HepG2 (cell line): ENCODE results near the gene PHACTR1. TPM values are rescaled to one million over a fixed set of nuclear protein-coding genes. Genes with fewer than 3 reads are reported as not detected.

Experiments
- ATAC-seq: fragments of 200-7000 bp; cut with Tn5 transposase; 3 replicates; pipeline ENCODE4 v1.9.1; 2020; ENCODE audit warnings: mild to moderate bottlenecking, moderate library complexity
- BruUV-seq: library from RNA; stranded (reverse); fragments of 400-500 nt; replicated peaks from 2 replicates; lab custom pipeline; 2021; lab: Mats Ljungman, UMichigan
- CTCF ChIA-PET: fragments of 300-600 bp; formaldehyde crosslinking; extraction: SDS; loops from one replicate; lab custom pipeline; 2021; ENCODE audit warnings: low total read pairs, inconsistent platforms, low intra/inter-chr PET ratio; lab: Yijun Ruan, JAX
- POLR2A ChIA-PET: fragments of 350-600 bp; sonication (Branson Sonifier 250); formaldehyde crosslinking; loops from one replicate; lab custom pipeline; 2020; ENCODE audit warnings: antibody characterized with exemption, inconsistent platforms; lab: Yijun Ruan, JAX
- DNase-seq: peaks from one replicate; pipeline ENCODE4 v3.0.0-alpha.2; 2015; ENCODE audit warnings: low spot score
- FAIRE-seq: peaks from 3 replicates; lab custom pipeline; 2011; peaks lifted over from hg19 to GRCh38; lab: Jason Lieb, UNC
- H2AFZ ChIP-seq: one replicate; pipeline ENCODE4 v1.6.1; 2011; ENCODE audit warnings: low read length, inconsistent platforms
- H3K27ac ChIP-seq: fragments of 300-600 bp; 3 replicates; pipeline ENCODE4 v1.8.0; 2011; ENCODE audit warnings: mixed run types, mild to moderate bottlenecking, mixed read lengths, low read length, inconsistent platforms; ENCODE audit not compliant: insufficient read depth; ENCODE audit errors: extremely low read length
- H3K27me3 ChIP-seq, 2 experiments: fragments of 200-600 bp in 1 of 2; 2 replicates in 1 of 2; 3 replicates in 1 of 2; pipeline versions ENCODE4 v1.6.0 to v1.8.0; 2011; ENCODE audit warnings: low read length in 2 of 2, mild to moderate bottlenecking in 2 of 2, moderate library complexity in 2 of 2, inconsistent platforms in 1 of 2; ENCODE audit not compliant: insufficient read depth in 2 of 2, control insufficient read depth in 1 of 2
- H3K36me3 ChIP-seq, 2 experiments: fragments of 200-600 bp in 1 of 2; replicated peaks in 1 of 2; 2 replicates in 1 of 2; 3 replicates in 1 of 2; pipeline versions ENCODE4 v1.5.1 to v1.8.0; 2011; ENCODE audit warnings: low read length in 2 of 2, inconsistent platforms in 1 of 2; ENCODE audit not compliant: insufficient read depth in 2 of 2, control insufficient read depth in 1 of 2
- H3K4me1 ChIP-seq: 2 replicates; pipeline ENCODE4 v1.5.1; 2012; ENCODE audit warnings: low read length, inconsistent platforms; ENCODE audit not compliant: insufficient read depth
- H3K4me2 ChIP-seq: 2 replicates; pipeline ENCODE4 v1.6.0; 2011; ENCODE audit warnings: low read depth, low read length, inconsistent platforms
- H3K4me3 ChIP-seq, 3 experiments: fragments of 200-600 bp in 1 of 3; sonication (generic), shearing (Covaris generic) in 1 of 3; replicated peaks in 1 of 3; 2 replicates each; pipeline ENCODE4 v1.5.1; 2011 to 2016; ENCODE audit warnings: low read length in 3 of 3, inconsistent platforms in 2 of 3, low read depth in 2 of 3, mild to moderate bottlenecking in 2 of 3, control low read depth in 1 of 3, mixed read lengths in 1 of 3; ENCODE audit not compliant: insufficient read depth in 1 of 3
- H3K79me2 ChIP-seq: one replicate; pipeline ENCODE4 v1.6.1; 2011; ENCODE audit warnings: low read length, inconsistent platforms; ENCODE audit not compliant: insufficient read depth
- H3K9ac ChIP-seq: 2 replicates; pipeline ENCODE4 v1.6.0; 2011; ENCODE audit warnings: mild to moderate bottlenecking, low read depth, low read length, inconsistent platforms; ENCODE audit not compliant: insufficient read depth
- H3K9me3 ChIP-seq: 2 replicates; pipeline ENCODE4 v1.5.1; 2012; ENCODE audit warnings: mild to moderate bottlenecking, low read length
- H4K20me1 ChIP-seq: 2 replicates; pipeline ENCODE4 v1.6.0; 2011; ENCODE audit warnings: inconsistent platforms, mild to moderate bottlenecking, low read length, moderate library complexity; ENCODE audit not compliant: insufficient read depth
- JUND ChIP-seq: sonication (generic); formaldehyde crosslinking; IDR thresholded peaks from 2 replicates; pipeline ENCODE4 v1.8.0; 2022; ENCODE audit warnings: mild to moderate bottlenecking, missing genetic modification reagents
- NKX3-1 ChIP-seq: sonication (generic); formaldehyde crosslinking; IDR thresholded peaks from 2 replicates; pipeline ENCODE4 v1.5.0; 2020; ENCODE audit warnings: missing genetic modification reagents
- NR2C2 ChIP-seq: sonication (generic); formaldehyde crosslinking; IDR thresholded peaks from 2 replicates; pipeline ENCODE4 v1.4.0; 2020; ENCODE audit warnings: missing genetic modification reagents, mild to moderate bottlenecking, moderate library complexity, borderline replicate concordance
- SMAD9 ChIP-seq: sonication (generic); formaldehyde crosslinking; IDR thresholded peaks from 2 replicates; pipeline ENCODE4 v1.5.1; 2020; ENCODE audit warnings: mild to moderate bottlenecking, missing genetic modification reagents
- WIZ ChIP-seq: sonication (generic); formaldehyde crosslinking; IDR thresholded peaks from 2 replicates; pipeline ENCODE4 v1.5.1; 2020; ENCODE audit warnings: mild to moderate bottlenecking, missing genetic modification reagents
- ZBTB21 ChIP-seq: sonication (generic); formaldehyde crosslinking; IDR thresholded peaks from 2 replicates; pipeline ENCODE4 v1.4.0; 2020; ENCODE audit warnings: missing genetic modification reagents
- ZFY ChIP-seq: sonication (generic); formaldehyde crosslinking; IDR thresholded peaks from 2 replicates; pipeline ENCODE4 v1.4.0; 2020; ENCODE audit warnings: missing genetic modification reagents
- ZNF775 ChIP-seq: sonication (generic); formaldehyde crosslinking; IDR thresholded peaks from 2 replicates; pipeline ENCODE4 v1.4.0; 2020; ENCODE audit warnings: missing genetic modification reagents, mild to moderate bottlenecking, moderate library complexity, borderline replicate concordance
- ZNF788 ChIP-seq: sonication (generic); formaldehyde crosslinking; IDR thresholded peaks from 2 replicates; pipeline ENCODE4 v1.5.0; 2020; ENCODE audit warnings: mild to moderate bottlenecking, missing genetic modification reagents, borderline replicate concordance
- WGBS: methylation state at CpG from one replicate; pipeline ENCODE4 v1.1.6; 2017; ENCODE audit warnings: low lambda C conversion rate; 5-methylcytosine and 5-hydroxymethylcytosine counted together
- in situ Hi-C: cut with HindIII; loops from 2 replicates; pipeline ENCODE4 v1.10.0; 2017; ENCODE audit warnings: low pct_unique_long_range_greater_than_20kb; ENCODE audit not compliant: extremely low pct_ligation_motif_present
- intact Hi-C: fragments of 100-400 bp; cut with micrococcal nuclease; formaldehyde crosslinking; loops from one replicate; pipeline ENCODE4 v1.10.0; 2022; ENCODE audit not compliant: unreplicated experiment
- polyA plus RNA-seq, 8 experiments: library from polyadenylated mRNA; depleted of rRNA in 3 of 8; stranded (reverse) in 7 of 8; unstranded in 1 of 8; fragments of >200 nt; fragmentation: Illumina TruSeq in 4 of 8; extraction: Trizol in 4 of 8; gene quantifications; 2 replicates each; pipeline versions ENCODE4 v1.2.1 to v1.2.3, GENCODE V29; 2011 to 2016; ENCODE audit warnings: low read depth in 4 of 8, missing spikeins in 1 of 8, mixed read lengths in 1 of 8; ENCODE audit not compliant: insufficient read depth in 1 of 8
- total RNA-seq, 5 experiments: library from RNA; depleted of rRNA; stranded (reverse); fragments of >200 nt; fragmentation: Illumina TruSeq; extraction: Trizol; gene quantifications; 2 replicates each; pipeline ENCODE4 v1.2.3, GENCODE V29; 2016; ENCODE audit warnings: low read depth in 1 of 5
- TF ChIP-seq, protein P1 (sequence below): sonication (generic); formaldehyde crosslinking; IDR thresholded peaks from 2 replicates; pipeline ENCODE4 v1.9.0; 2021; ENCODE audit warnings: mild to moderate bottlenecking, missing genetic modification reagents
- TF ChIP-seq, protein P2 (sequence below): IDR thresholded peaks from 2 replicates; pipeline ENCODE4 v1.6.1; 2016; ENCODE audit warnings: missing genetic modification reagents, missing compliant biosample characterization
- TF ChIP-seq, protein P3 (sequence below): sonication (generic); formaldehyde crosslinking; IDR thresholded peaks from 2 replicates; pipeline ENCODE4 v1.4.0; 2020; ENCODE audit warnings: low read depth, mild to moderate bottlenecking, missing genetic modification reagents
- TF ChIP-seq, protein P4 (sequence below): sonication (generic); formaldehyde crosslinking; IDR thresholded peaks from 2 replicates; pipeline ENCODE4 v1.4.0; 2020; ENCODE audit warnings: missing genetic modification reagents, mild to moderate bottlenecking, borderline replicate concordance

The PHACTR1 gene
- total and polyA plus RNA-seq, 2 of the 13 experiments (the other 11 are each of a cell fraction or from before 2014, with no cell fraction given): 0.09 TPM; not detected in 1

DNA sequence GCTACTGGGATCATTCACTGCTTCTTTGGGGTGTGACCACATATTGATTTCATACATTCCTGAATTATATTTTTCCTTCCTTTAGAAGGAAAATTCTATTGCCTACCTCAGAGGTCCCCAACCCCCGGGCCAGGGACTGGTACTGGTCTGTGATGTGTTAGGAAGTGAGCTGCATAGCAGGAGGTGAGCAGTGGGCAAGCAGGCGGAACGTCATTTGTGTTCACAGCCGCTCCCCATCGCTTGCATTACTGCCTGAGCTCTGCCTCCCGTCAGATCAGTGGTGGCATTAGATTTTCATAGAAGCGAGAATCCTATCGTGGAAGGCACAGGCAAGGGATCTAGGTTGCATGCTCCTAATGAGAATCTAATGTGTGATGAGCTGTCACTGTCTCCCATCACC, 107.3 kb downstream of the PHACTR1 start (continued):
- TF ChIP-seq, protein P1, sequence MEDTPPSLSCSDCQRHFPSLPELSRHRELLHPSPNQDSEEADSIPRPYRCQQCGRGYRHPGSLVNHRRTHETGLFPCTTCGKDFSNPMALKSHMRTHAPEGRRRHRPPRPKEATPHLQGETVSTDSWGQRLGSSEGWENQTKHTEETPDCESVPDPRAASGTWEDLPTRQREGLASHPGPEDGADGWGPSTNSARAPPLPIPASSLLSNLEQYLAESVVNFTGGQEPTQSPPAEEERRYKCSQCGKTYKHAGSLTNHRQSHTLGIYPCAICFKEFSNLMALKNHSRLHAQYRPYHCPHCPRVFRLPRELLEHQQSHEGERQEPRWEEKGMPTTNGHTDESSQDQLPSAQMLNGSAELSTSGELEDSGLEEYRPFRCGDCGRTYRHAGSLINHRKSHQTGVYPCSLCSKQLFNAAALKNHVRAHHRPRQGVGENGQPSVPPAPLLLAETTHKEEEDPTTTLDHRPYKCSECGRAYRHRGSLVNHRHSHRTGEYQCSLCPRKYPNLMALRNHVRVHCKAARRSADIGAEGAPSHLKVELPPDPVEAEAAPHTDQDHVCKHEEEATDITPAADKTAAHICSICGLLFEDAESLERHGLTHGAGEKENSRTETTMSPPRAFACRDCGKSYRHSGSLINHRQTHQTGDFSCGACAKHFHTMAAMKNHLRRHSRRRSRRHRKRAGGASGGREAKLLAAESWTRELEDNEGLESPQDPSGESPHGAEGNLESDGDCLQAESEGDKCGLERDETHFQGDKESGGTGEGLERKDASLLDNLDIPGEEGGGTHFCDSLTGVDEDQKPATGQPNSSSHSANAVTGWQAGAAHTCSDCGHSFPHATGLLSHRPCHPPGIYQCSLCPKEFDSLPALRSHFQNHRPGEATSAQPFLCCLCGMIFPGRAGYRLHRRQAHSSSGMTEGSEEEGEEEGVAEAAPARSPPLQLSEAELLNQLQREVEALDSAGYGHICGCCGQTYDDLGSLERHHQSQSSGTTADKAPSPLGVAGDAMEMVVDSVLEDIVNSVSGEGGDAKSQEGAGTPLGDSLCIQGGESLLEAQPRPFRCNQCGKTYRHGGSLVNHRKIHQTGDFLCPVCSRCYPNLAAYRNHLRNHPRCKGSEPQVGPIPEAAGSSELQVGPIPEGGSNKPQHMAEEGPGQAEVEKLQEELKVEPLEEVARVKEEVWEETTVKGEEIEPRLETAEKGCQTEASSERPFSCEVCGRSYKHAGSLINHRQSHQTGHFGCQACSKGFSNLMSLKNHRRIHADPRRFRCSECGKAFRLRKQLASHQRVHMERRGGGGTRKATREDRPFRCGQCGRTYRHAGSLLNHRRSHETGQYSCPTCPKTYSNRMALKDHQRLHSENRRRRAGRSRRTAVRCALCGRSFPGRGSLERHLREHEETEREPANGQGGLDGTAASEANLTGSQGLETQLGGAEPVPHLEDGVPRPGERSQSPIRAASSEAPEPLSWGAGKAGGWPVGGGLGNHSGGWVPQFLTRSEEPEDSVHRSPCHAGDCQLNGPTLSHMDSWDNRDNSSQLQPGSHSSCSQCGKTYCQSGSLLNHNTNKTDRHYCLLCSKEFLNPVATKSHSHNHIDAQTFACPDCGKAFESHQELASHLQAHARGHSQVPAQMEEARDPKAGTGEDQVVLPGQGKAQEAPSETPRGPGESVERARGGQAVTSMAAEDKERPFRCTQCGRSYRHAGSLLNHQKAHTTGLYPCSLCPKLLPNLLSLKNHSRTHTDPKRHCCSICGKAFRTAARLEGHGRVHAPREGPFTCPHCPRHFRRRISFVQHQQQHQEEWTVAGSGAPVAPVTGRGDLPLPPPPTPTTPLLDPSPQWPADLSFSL (CRISPR knock-in tag): no peak
- TF ChIP-seq SMAD9 (CRISPR knock-in tag) (no peak), WIZ (CRISPR knock-in tag) (no peak), ZNF775 (CRISPR knock-in tag) (no peak), ZNF788 (CRISPR knock-in tag) (no peak)
- TF ChIP-seq, protein P2, sequence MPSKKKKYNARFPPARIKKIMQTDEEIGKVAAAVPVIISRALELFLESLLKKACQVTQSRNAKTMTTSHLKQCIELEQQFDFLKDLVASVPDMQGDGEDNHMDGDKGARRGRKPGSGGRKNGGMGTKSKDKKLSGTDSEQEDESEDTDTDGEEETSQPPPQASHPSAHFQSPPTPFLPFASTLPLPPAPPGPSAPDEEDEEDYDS (CRISPR knock-in tag): no peak

DNA sequence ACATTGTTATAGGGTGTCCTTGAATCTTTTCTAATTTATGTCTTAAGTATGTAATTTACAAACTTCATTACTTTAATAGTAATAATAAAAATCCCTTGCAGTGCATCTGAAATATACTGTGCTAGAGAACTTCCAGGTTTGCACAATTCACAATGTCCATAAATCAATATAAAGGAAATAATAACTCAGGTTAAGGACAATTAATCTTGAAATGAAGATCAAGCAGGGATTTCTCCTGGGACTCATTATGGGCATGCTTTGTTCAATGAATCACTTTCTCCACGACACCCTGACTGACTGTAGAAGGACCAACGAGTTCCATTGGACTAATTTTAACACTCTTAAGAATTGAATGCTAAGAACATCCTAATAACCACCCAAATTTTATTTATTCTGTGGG, 110.0 kb downstream of the PHACTR1 start:
- BruUV-seq: no TSS peak
- Histone ChIP-seq H2AFZ (no peak overlapping the region), H3K9me3 (no peaks in the 10 kb centered on the region), H3K36me3 (no peaks in the 10 kb centered on the region), H3K27me3 (peaks cover 0 to 6% of the 10 kb centered on the region in 2 experiments; a peak in 1 of 5 replicates), H3K9ac (no peak overlapping the region), H3K27ac (no peak overlapping the region), H3K4me2 (no peak overlapping the region), H3K4me1 (no peaks in the 10 kb centered on the region), H3K79me2 (no peaks in the 10 kb centered on the region), H4K20me1 (no peaks in the 10 kb centered on the region), H3K4me3 (no peak overlapping the region)
- DNase-seq (no peak), FAIRE-seq (no peak), ATAC-seq (no peak)
- in situ Hi-C loops: no loop called here
- CTCF ChIA-PET: no interaction called here
- intact Hi-C loops: no loop called here
- 2% methylated on average over 2 of the region's 2 CpGs for WGBS
- POLR2A ChIA-PET: no interaction called here
- TF ChIP-seq NR2C2 (CRISPR knock-in tag) (no peak), NKX3-1 (CRISPR knock-in tag) (no peak), ZNF788 (CRISPR knock-in tag) (no peak), JUND (CRISPR knock-in tag) (no peak), ZBTB21 (CRISPR knock-in tag) (no peak), ZFY (CRISPR knock-in tag) (no peak)
- TF ChIP-seq, protein P3, sequence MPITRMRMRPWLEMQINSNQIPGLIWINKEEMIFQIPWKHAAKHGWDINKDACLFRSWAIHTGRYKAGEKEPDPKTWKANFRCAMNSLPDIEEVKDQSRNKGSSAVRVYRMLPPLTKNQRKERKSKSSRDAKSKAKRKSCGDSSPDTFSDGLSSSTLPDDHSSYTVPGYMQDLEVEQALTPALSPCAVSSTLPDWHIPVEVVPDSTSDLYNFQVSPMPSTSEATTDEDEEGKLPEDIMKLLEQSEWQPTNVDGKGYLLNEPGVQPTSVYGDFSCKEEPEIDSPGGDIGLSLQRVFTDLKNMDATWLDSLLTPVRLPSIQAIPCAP (CRISPR knock-in tag): no peak
- TF ChIP-seq, protein P4, sequence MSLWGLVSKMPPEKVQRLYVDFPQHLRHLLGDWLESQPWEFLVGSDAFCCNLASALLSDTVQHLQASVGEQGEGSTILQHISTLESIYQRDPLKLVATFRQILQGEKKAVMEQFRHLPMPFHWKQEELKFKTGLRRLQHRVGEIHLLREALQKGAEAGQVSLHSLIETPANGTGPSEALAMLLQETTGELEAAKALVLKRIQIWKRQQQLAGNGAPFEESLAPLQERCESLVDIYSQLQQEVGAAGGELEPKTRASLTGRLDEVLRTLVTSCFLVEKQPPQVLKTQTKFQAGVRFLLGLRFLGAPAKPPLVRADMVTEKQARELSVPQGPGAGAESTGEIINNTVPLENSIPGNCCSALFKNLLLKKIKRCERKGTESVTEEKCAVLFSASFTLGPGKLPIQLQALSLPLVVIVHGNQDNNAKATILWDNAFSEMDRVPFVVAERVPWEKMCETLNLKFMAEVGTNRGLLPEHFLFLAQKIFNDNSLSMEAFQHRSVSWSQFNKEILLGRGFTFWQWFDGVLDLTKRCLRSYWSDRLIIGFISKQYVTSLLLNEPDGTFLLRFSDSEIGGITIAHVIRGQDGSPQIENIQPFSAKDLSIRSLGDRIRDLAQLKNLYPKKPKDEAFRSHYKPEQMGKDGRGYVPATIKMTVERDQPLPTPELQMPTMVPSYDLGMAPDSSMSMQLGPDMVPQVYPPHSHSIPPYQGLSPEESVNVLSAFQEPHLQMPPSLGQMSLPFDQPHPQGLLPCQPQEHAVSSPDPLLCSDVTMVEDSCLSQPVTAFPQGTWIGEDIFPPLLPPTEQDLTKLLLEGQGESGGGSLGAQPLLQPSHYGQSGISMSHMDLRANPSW (CRISPR knock-in tag): no peak
